Upper lobe of right lung (tissue), 1 donor: ENCODE measurements around the gene CLPSL2. TPM values are rescaled to one million over a fixed set of nuclear protein-coding genes. Genes with fewer than 3 reads are reported as not detected.

Experiments used
- ATAC-seq: fragments of 200-7000 bp; cut with Tn5 transposase; one replicate; pipeline ENCODE4 v1.9.1; 2020; ENCODE audit warnings: mild to moderate bottlenecking, moderate library complexity
- DNase-seq: peaks from one replicate; pipeline ENCODE4 v3.0.0-alpha.2; 2020
- H3K27ac ChIP-seq: fragments of 200-600 bp; one replicate; pipeline ENCODE4 v1.8.0; 2022
- H3K27me3 ChIP-seq: fragments of 200-600 bp; one replicate; pipeline ENCODE4 v1.8.0; 2022; ENCODE audit warnings: mild to moderate bottlenecking
- H3K36me3 ChIP-seq: fragments of 200-600 bp; one replicate; pipeline ENCODE4 v1.8.0; 2022
- H3K4me1 ChIP-seq: fragments of 200-600 bp; one replicate; pipeline ENCODE4 v1.8.0; 2022
- H3K4me3 ChIP-seq: fragments of 200-600 bp; one replicate; pipeline ENCODE4 v1.8.0; 2022; ENCODE audit warnings: mild to moderate bottlenecking
- H3K9me3 ChIP-seq: fragments of 200-600 bp; one replicate; pipeline ENCODE4 v1.8.0; 2022
- intact Hi-C: fragments of 100-400 bp; cut with DNase I; formaldehyde crosslinking; loops from one replicate; pipeline ENCODE4 v1.11.0; 2022
- total RNA-seq: library from RNA; stranded (reverse); fragmentation: NEBNext Ultra II Directional; extraction: Animal tissue kit (Norgen Biotek cat#: 25700); gene quantifications from one replicate; pipeline ENCODE4 v1.2.1, GENCODE V29; 2021
- TF ChIP-seq, protein P1 (sequence below): fragments of 200-600 bp; IDR thresholded peaks from one replicate; pipeline ENCODE4 v1.8.0; 2022; ENCODE audit warnings: antibody characterized with exemption
- donor health status: DM: no; HTN: yes; CAD: no; lungs with severe emphysema.

Gene CLPSL2
- total RNA-seq, 1 donor from 2014 or later, result not detected

DNA sequence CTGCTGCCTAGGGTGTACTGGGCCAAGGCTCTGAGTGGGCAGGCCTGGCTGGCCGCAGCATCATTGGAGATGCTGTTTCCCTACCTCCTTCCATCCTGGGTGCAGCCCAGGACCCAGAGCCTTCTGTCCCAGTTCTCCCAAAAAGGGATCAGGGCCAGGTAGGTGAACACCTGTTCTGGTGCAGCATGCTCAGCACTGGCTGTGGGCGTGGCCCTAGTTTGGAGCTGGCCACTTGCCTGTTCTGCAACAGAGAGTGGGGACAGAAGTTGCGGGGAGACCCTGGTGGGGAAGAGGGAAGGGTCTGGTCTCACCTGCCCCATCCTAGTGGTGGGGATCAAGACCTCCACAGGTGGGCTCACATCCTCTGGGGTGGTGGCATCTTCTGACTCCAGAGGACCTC lies 40.9 kb upstream of the CLPSL2 start:
- DNase-seq, result no peak
- peaks cover 30% of the 10 kb centered on the region for H3K4me1 ChIP-seq
- TF ChIP-seq, protein P1, sequence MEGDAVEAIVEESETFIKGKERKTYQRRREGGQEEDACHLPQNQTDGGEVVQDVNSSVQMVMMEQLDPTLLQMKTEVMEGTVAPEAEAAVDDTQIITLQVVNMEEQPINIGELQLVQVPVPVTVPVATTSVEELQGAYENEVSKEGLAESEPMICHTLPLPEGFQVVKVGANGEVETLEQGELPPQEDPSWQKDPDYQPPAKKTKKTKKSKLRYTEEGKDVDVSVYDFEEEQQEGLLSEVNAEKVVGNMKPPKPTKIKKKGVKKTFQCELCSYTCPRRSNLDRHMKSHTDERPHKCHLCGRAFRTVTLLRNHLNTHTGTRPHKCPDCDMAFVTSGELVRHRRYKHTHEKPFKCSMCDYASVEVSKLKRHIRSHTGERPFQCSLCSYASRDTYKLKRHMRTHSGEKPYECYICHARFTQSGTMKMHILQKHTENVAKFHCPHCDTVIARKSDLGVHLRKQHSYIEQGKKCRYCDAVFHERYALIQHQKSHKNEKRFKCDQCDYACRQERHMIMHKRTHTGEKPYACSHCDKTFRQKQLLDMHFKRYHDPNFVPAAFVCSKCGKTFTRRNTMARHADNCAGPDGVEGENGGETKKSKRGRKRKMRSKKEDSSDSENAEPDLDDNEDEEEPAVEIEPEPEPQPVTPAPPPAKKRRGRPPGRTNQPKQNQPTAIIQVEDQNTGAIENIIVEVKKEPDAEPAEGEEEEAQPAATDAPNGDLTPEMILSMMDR, result no peak
- intact Hi-C loops, result loop anchor here (5.0 kb wide), 1 partner anchor 153 kb away; no protein-coding TSS in a partner anchor
- no peaks in the 10 kb centered on the region for H3K36me3 ChIP-seq
- ATAC-seq, result no peak
- no peaks in the 10 kb centered on the region for H3K9me3 ChIP-seq
- H3K27me3 ChIP-seq, result no peaks in the 10 kb centered on the region
- no peak overlapping the region for H3K4me3 ChIP-seq
- H3K27ac ChIP-seq, result no peak overlapping the region

DNA sequence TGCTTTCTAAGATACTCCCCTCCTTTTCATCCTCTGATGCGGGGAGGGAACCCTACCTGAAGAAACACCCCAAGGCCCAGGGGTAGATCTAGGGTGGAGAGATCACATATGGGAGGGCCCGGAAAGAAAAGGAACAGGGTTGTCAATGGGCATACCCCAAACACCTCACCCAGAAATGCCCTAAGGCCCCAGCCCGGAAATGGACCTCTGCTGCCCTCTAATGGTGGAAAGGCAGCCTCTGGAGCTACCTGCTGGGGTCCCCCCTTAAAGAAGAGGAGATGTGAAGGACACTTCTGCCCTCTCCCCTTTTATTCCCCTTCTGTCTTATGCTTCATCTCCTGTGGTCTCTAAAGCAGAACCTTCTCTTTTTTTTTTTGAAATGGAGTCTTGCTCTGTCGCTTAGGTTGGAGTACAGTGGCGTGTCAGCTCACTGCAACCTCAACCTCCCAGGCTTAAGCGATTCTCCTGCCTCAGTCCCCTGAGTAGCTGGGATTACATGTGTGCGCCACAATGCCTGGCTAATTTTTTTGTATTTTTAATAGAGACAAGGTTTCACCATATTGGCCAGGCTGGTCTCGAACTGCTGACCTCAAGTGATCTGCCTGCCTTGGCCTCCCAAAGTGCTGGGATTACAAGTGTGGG lies 40.0 kb upstream of the CLPSL2 start:
- TF ChIP-seq, protein P1, result peak; percentile 95
- intact Hi-C loops, result loop anchor here (5.0 kb wide), 1 partner anchor 154 kb away; no protein-coding TSS in a partner anchor
- Histone ChIP-seq H3K27me3 (no peaks in the 10 kb centered on the region), H3K27ac (no peak overlapping the region), H3K9me3 (no peaks in the 10 kb centered on the region), H3K4me3 (no peak overlapping the region), H3K4me1 (peaks cover 23% of the 10 kb centered on the region), H3K36me3 (no peaks in the 10 kb centered on the region)
- ATAC-seq, result peak; percentile 55
- DNase-seq, result peak; percentile 84

DNA sequence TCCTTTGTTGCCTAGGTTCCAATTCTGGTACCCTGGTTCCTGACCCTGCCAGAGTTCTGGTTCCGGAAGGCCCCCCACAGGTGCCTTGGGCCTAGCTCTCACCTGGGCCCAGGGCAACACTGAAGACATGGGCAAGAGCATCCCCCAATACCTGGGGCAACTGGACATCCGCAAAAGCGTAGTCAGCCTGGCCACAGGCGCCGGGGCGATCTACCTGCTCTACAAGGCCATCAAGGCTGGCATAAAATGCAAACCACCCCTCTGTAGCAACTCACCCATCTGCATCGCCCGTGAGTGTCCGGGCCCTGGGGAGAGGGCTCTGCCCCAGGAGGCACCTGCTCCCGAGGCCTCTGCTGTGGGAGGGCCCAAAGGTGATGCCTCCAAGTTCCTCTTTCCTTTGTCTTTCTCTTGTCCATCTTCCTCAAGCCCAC lies 39.4 kb upstream of the CLPSL2 start, which contains the start of gene ARMC12:
TSS of gene ARMC12 (plus strand) at position 51 of the 431 bp plus-strand sequence. CDS start at position 128, 77 bp downstream.
- TF ChIP-seq, protein P1, result no peak
- H3K36me3 ChIP-seq, result no peaks in the 10 kb centered on the region
- no peak within 1 kb of the TSS for H3K4me3 ChIP-seq
- H3K27me3 ChIP-seq, result no peaks in the 10 kb centered on the region
- peaks cover 23% of the 10 kb centered on the region for H3K4me1 ChIP-seq
- no peak for DNase-seq
- H3K9me3 ChIP-seq, result no peaks in the 10 kb centered on the region
- no peak for ATAC-seq
- intact Hi-C loops, result loop anchor here (5.0 kb wide), 1 partner anchor 155 kb away; no protein-coding TSS in a partner anchor
- H3K27ac ChIP-seq, result no peak within 1 kb of the TSS

DNA sequence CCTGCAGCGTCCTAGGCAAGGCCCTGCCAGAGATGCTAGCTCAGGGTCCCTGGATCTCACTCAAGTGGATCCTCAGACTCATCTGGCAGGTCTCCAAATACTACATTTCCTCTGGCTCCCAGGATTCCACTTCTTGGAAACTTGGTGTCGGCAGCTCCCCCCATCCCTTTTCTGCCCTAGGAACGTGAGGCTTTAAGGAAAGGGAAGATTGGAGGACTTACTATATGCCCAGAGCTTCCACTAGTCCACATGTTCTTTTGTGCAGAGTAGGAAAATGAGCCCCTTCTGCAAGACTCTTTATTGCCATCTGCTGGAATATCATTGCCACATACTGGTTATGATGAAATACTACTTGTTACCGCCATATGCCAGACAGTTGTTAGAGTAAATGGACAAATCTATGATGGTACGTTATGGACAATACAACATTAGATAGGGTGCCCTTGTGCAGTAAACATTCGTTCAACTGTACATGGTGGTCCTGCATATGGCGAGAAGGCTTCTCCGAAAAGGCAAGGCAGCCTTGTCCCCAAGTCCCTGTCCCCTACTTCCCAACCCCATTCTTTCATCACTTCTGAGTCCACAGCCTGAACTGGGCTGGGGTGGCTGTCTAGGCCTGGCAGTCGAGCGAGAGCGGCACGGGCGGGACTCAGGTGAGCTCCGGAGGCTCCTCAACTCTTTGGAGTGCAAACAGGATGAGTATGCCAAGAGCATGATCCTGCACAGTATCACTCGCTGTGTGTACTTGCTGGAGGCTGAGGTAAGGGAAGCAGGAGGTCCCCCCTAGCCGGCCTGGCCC lies 38.8 kb upstream of the CLPSL2 start:
- no peaks in the 10 kb centered on the region for H3K27me3 ChIP-seq
- DNase-seq (no peak), ATAC-seq (peak; percentile 87)
- intact Hi-C loops, result loop anchor here (5.0 kb wide), 1 partner anchor 155 kb away; no protein-coding TSS in a partner anchor
- TF ChIP-seq, protein P1, result peak; percentile 87
- H3K4me1 ChIP-seq, result peaks cover 20% of the 10 kb centered on the region
- no peak overlapping the region for H3K4me3 ChIP-seq
- H3K27ac ChIP-seq, result no peak overlapping the region
- no peaks in the 10 kb centered on the region for H3K36me3 ChIP-seq
- no peaks in the 10 kb centered on the region for H3K9me3 ChIP-seq

GRCh38 chr6:35739645-35740524 lies 36.5 kb upstream of the CLPSL2 start:
- intact Hi-C loops, result loop anchor here (5.0 to 10.0 kb wide), 2 partner anchors 158 to 215 kb away; no protein-coding TSS in a partner anchor
- Histone ChIP-seq H3K27ac (no peak overlapping the region), H3K27me3 (no peaks in the 10 kb centered on the region), H3K4me3 (no peak overlapping the region), H3K4me1 (peaks cover 4% of the 10 kb centered on the region), H3K9me3 (no peaks in the 10 kb centered on the region), H3K36me3 (no peaks in the 10 kb centered on the region)
- no peak for ATAC-seq
- TF ChIP-seq, protein P1, result no peak
- DNase-seq, result no peak
